GM10266 (cell line): Measurements from ENCODE around the gene MNT.
"Not testable (repeated sequence)": the region's sequence is repeated elsewhere in the genome, so short reads cannot be mapped to it uniquely, and the experiment has no call there.

Source experiments
- DNase-seq: peaks from one replicate; pipeline ENCODE4 v3.0.0; 2012; ENCODE audit errors: extremely low spot score
- TF ChIP-seq, protein P1 (sequence below): IDR thresholded peaks from 2 replicates; pipeline ENCODE4 v1.5.1; 2012; ENCODE audit warnings: mild to moderate bottlenecking, low read depth; ENCODE audit not compliant: control insufficient read depth, insufficient read depth; ENCODE audit errors: missing control alignments

MNT gene

DNA sequence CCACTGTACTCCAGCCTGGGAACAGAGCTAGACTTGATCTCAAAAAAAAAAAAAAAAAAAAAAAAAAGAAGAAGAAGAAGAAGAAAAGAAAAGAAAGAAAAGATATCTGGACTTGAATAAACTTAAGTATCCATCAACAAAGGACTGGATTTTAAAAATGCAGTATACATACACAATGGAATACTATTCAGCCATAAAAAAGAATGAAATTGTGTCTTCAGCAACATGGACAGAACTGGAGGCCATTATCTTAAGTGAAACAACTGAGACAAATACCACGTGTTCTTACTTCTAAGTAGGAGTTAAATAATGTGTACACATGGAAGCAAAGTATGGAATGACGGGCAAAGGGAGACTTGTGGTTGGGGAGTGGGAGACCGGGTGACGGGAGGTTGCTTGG lies 40.1 kb upstream of the MNT start:
- TF ChIP-seq, protein P1, sequence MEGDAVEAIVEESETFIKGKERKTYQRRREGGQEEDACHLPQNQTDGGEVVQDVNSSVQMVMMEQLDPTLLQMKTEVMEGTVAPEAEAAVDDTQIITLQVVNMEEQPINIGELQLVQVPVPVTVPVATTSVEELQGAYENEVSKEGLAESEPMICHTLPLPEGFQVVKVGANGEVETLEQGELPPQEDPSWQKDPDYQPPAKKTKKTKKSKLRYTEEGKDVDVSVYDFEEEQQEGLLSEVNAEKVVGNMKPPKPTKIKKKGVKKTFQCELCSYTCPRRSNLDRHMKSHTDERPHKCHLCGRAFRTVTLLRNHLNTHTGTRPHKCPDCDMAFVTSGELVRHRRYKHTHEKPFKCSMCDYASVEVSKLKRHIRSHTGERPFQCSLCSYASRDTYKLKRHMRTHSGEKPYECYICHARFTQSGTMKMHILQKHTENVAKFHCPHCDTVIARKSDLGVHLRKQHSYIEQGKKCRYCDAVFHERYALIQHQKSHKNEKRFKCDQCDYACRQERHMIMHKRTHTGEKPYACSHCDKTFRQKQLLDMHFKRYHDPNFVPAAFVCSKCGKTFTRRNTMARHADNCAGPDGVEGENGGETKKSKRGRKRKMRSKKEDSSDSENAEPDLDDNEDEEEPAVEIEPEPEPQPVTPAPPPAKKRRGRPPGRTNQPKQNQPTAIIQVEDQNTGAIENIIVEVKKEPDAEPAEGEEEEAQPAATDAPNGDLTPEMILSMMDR: no peak
- DNase-seq: no peak

DNA sequence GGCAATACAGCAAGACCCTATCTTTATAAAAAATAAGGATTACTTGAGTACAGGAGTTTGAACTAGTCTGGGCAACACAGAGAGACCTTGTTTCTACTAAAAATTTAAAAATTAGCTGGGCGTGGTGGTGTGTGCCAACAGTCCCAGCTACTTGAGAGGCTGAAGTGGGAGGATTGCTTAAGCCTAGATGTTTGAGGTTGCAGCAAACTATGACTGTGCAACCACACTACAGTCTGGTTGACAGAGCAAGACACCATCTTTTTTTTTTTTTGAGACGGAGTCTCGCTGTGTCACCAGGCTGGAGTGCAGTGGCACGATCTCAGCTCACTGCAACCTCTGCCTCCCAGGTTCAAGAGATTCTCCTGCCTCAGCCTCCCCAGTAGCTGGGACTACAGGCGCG lies 39.1 kb upstream of the MNT start:
- not testable (repeated sequence) for DNase-seq

DNA sequence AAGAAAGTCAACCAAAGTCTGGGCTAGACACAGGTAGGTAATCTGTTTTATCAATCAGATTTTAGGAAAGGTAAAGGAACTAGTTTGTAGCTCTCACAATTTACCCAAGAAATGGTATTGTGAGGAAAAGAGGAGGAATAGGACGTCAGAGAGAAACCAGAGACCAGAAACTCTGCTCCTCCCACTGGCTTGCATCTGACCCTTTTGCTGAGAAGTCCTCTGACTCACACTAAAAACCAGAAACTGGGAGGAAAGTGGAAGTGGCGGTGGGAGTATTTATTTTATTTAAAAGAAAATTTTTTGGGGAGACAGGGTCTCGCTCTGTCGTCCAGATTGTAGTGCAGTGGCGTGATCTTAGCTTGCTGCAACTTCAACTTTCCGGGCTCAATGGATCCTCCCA lies 38.0 kb upstream of the MNT start:
- TF ChIP-seq, protein P1: no peak
- no peak for DNase-seq

DNA sequence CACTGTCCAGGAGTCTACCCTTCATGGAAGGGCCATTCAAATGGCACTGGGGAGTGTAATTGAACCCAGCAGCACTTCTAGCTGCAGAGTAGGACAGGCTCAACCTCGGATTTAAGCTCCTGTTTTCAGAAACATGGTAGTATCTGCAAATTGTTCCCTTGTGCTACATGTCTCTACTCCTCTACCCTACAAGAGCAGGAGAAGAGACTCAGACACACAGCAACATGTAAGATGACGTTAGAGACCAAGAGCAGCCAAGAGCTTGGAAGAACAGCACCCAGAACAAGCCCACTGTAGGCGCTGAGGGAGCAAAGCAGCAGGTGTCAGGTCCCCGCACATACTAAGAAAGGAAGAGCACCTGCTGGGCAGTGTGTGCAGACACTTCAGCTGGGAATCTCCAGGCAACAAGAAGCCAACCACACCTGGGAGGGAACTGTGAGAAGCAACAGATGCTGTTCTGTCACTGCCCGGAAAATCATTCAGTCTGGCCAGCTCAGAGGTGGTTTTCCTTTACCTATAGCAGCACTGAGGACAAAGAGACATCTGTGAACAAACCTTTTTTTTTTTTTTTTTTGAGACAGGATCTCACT lies 35.6 kb upstream of the MNT start:
- TF ChIP-seq, protein P1: no peak
- DNase-seq: no peak

DNA sequence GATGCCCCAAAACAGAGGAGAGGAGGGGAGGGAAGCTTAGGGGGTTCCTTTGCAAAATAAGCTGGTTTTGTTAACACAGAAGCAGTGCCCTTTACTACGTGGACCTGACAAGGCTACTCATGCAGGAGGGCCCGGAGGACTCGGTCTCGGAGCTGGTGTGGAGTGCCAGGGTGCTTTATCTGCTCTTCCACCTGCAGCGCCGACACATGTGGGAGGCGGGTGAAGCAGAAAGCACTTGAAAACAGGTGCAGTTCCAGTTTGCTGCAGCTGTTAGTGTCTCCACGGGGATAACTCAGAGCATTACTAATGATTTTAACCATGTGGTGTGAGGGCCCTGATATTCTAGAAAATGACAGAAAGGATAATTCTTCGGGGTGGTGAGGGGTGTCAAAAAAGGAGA lies 35.0 kb upstream of the MNT start:
- DNase-seq: no peak

DNA sequence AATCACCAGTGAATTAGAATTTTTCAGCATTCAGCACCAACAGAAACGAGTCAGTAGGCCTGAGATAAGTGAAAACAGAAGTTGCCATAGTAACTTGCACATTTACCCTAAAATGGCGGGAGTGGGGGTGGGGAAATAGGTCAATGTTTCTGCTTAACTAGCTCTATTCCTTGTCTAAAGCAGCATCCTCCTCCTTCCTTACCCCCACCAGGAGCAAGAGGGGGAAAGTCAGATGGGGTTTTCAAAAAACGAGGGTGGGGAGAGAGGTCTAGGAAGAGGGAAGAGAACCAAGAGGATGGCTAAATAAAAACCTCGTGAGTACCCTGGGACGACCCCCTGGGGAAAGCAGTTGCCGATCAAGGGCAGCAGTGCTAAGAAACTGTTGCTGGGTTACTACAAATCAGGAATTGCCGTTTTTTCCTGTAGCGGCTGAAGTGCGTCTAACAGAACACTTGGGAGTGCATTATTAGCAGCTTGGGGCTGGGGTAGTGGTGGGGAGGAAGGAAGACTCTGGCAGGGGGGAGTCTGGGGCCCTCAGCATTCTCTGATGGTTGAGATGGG lies 34.4 kb upstream of the MNT start:
- TF ChIP-seq, protein P1: no peak
- no peak for DNase-seq

More for the DNA sequence above, 35.0 kb upstream of the MNT start:
- TF ChIP-seq, protein P1: no peak

DNA sequence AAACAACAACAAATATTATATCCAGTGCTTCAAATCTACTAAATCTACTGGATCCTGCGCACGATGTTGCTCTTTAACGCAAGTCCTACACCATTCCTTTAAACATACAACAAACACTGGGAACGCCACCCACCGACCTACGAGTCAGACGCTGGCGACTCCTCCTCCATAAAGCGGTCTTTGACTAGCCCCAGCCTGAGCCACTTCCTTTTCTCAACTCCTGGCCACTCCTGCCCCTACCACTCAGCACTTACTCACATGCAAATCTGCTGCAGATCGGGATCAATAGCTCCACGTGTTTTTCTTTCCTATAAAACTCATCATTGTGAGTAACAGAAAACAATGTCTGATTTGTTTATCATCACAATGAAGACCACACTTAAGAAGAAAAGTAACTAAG lies 32.8 kb upstream of the MNT start:
- no peak for DNase-seq
- TF ChIP-seq, protein P1: no peak

DNA sequence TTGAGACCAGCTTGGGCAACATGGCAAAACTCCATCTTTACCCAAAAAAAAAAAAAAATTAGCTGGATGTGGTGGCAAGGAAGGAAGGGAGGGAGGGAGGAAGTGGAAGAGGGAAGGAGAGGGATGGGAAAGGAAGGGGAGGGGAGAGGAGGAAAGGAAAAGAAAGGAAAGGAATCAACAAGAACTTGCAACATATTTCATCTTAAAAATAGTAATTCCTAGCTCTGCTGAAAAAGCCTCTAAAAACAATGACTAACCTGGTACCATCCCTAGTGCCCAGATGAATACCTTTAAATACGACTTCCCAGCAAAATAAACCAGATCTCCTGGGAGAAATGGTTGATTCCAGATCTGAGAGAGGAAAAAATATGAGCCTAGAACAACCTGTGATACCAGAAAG lies 27.1 kb upstream of the MNT start:
- TF ChIP-seq, protein P1: no peak
- no peak for DNase-seq
